H1 (cell line): ENCODE measurements around the gene GSKIP. TPM values are rescaled to one million over a fixed set of nuclear protein-coding genes. Genes with fewer than 3 reads are reported as not detected.

Experiments used
- CTCF ChIA-PET: fragments of 300-600 bp; sonication (Branson Sonifier 250); formaldehyde crosslinking; loops from one replicate; lab custom pipeline; 2021; ENCODE audit not compliant: partially characterized antibody; lab: Charles Lee
- POLR2A ChIA-PET: fragments of 300-600 bp; sonication (Branson Sonifier 250); formaldehyde crosslinking; loops from one replicate; lab custom pipeline; 2021; ENCODE audit warnings: inconsistent platforms; ENCODE audit not compliant: partially characterized antibody; lab: Charles Lee
- DNase-seq, 2 experiments: peaks; one replicate each; pipeline versions ENCODE4 v3.0.0 to v3.0.0-alpha.2; 2010 to 2022; ENCODE audit warnings: low spot score in 2 of 2, low read depth in 1 of 2, mixed read lengths in 1 of 2
- FAIRE-seq: peaks from 2 replicates; lab custom pipeline; 2011; peaks lifted over from hg19 to GRCh38; lab: Jason Lieb, UNC
- H2AFZ ChIP-seq: 2 replicates; pipeline ENCODE4 v1.8.1; 2012; ENCODE audit warnings: low read length, inconsistent platforms
- H2AK5ac ChIP-seq: 2 replicates; pipeline ENCODE4 v1.6.1; 2013; ENCODE audit warnings: low read depth, low read length
- H2BK120ac ChIP-seq: replicated peaks from 2 replicates; pipeline ENCODE3; 2013; ENCODE audit warnings: low read depth, low read length, inconsistent platforms
- H2BK12ac ChIP-seq: 2 replicates; pipeline ENCODE4 v1.6.1; 2013; ENCODE audit warnings: low read depth, low read length
- H2BK15ac ChIP-seq: 2 replicates; pipeline ENCODE4 v1.6.1; 2013; ENCODE audit warnings: low read length
- H2BK20ac ChIP-seq: 2 replicates; pipeline ENCODE4 v1.6.1; 2013; ENCODE audit warnings: low read length
- H2BK5ac ChIP-seq: 2 replicates; pipeline ENCODE4 v1.6.1; 2013; ENCODE audit warnings: low read depth, low read length
- H3K14ac ChIP-seq: 2 replicates; pipeline ENCODE4 v1.6.1; 2013; ENCODE audit warnings: inconsistent platforms; ENCODE audit not compliant: insufficient read length
- H3K18ac ChIP-seq: 2 replicates; pipeline ENCODE4 v1.6.1; 2013; ENCODE audit warnings: low read length; ENCODE audit errors: extremely low read depth
- H3K23ac ChIP-seq: 2 replicates; pipeline ENCODE4 v1.6.1; 2013; ENCODE audit warnings: inconsistent platforms; ENCODE audit not compliant: insufficient read length
- H3K23me2 ChIP-seq: 2 replicates; pipeline ENCODE4 v1.6.1; 2013; ENCODE audit warnings: low read depth, low read length
- H3K27ac ChIP-seq: 2 replicates; pipeline ENCODE4 v1.6.1; 2011; ENCODE audit warnings: low read depth, low read length, inconsistent platforms
- H3K27me3 ChIP-seq, 4 experiments: replicated peaks in 1 of 4; 1 replicate in 1 of 4; 2 replicates in 3 of 4; pipeline versions ENCODE4 v1.6.1 to v1.8.1; 2011 to 2013; ENCODE audit warnings: low read length in 3 of 4, mild to moderate bottlenecking in 3 of 4, inconsistent platforms in 2 of 4, mixed read lengths in 2 of 4, moderate library complexity in 1 of 4; ENCODE audit not compliant: control insufficient read depth in 3 of 4, insufficient read depth in 3 of 4; ENCODE audit errors: extremely low read depth in 1 of 4
- H3K36me3 ChIP-seq, 4 experiments: 2 replicates each; pipeline versions ENCODE4 v1.6.1 to v1.8.1; 2011 to 2013; ENCODE audit warnings: mild to moderate bottlenecking in 4 of 4, low read length in 3 of 4, moderate library complexity in 2 of 4, control low read depth in 1 of 4, inconsistent platforms in 1 of 4; ENCODE audit not compliant: insufficient read depth in 4 of 4, control insufficient read depth in 2 of 4
- H3K4ac ChIP-seq: replicated peaks from 2 replicates; pipeline ENCODE3; 2013; ENCODE audit warnings: low read length, low read depth, mixed read lengths, inconsistent platforms; ENCODE audit not compliant: insufficient read length
- H3K4me1 ChIP-seq, 4 experiments: replicated peaks in 1 of 4; 1 replicate in 1 of 4; 2 replicates in 3 of 4; pipeline versions ENCODE4 v1.6.1 to v1.8.1; 2011 to 2013; ENCODE audit warnings: low read length in 3 of 4, inconsistent platforms in 2 of 4, mixed read lengths in 1 of 4; ENCODE audit not compliant: insufficient read depth in 4 of 4, control insufficient read depth in 3 of 4
- H3K4me2 ChIP-seq, 2 experiments: 2 replicates each; pipeline versions ENCODE4 v1.6.1 to v1.8.1; 2011 to 2013; ENCODE audit warnings: low read depth in 2 of 2, low read length in 2 of 2, control low read depth in 1 of 2, inconsistent platforms in 1 of 2, mild to moderate bottlenecking in 1 of 2; ENCODE audit not compliant: insufficient read depth in 1 of 2
- H3K4me3 ChIP-seq, 4 experiments: fragments of 200-600, 300-600 bp in 1 of 4; sonication (generic), shearing (Covaris generic), sonication (Bioruptor Twin) in 1 of 4; 2 replicates each; pipeline versions ENCODE4 v1.5.1 to v1.8.1; 2011 to 2016; ENCODE audit warnings: low read length in 4 of 4, low read depth in 3 of 4, control low read depth in 2 of 4, inconsistent platforms in 2 of 4, mild to moderate bottlenecking in 2 of 4, mixed read lengths in 1 of 4, moderate library complexity in 1 of 4; ENCODE audit not compliant: insufficient read depth in 2 of 4; ENCODE audit errors: extremely low read depth in 1 of 4
- H3K56ac ChIP-seq: replicated peaks from 2 replicates; pipeline ENCODE3; 2013; ENCODE audit warnings: low read depth, mild to moderate bottlenecking, mixed read lengths, low read length, inconsistent platforms; ENCODE audit not compliant: insufficient read length
- H3K79me1 ChIP-seq: 2 replicates; pipeline ENCODE4 v1.6.1; 2013; ENCODE audit warnings: low read depth, low read length, control low read depth
- H3K79me2 ChIP-seq, 2 experiments: 2 replicates each; pipeline versions ENCODE4 v1.6.1 to v1.8.1; 2012 to 2013; ENCODE audit warnings: low read length in 2 of 2, mild to moderate bottlenecking in 2 of 2, inconsistent platforms in 1 of 2; ENCODE audit not compliant: insufficient read depth in 2 of 2, control insufficient read depth in 1 of 2
- H3K9ac ChIP-seq, 4 experiments: replicated peaks in 1 of 4; 1 replicate in 1 of 4; 2 replicates in 3 of 4; pipeline versions ENCODE4 v1.6.1 to v1.8.1; 2011 to 2013; ENCODE audit warnings: low read depth in 3 of 4, low read length in 3 of 4, control low read depth in 2 of 4, mild to moderate bottlenecking in 2 of 4, moderate library complexity in 2 of 4, inconsistent platforms in 1 of 4; ENCODE audit errors: extremely low read depth in 1 of 4
- H3K9me3 ChIP-seq, 2 experiments: 2 replicates each; pipeline versions ENCODE4 v1.6.1 to v1.8.1; 2012 to 2013; ENCODE audit warnings: mild to moderate bottlenecking in 2 of 2, moderate library complexity in 2 of 2, control low read depth in 1 of 2, inconsistent platforms in 1 of 2, low read depth in 1 of 2, low read length in 1 of 2, mixed read lengths in 1 of 2; ENCODE audit not compliant: insufficient read depth in 2 of 2
- H4K20me1 ChIP-seq, 2 experiments: replicated peaks in 1 of 2; 2 replicates each; pipeline versions ENCODE3 to v1.8.1; 2011 to 2013; ENCODE audit warnings: inconsistent platforms in 2 of 2, low read length in 2 of 2, mild to moderate bottlenecking in 1 of 2; ENCODE audit not compliant: insufficient read depth in 2 of 2, control insufficient read depth in 1 of 2
- H4K5ac ChIP-seq: 2 replicates; pipeline ENCODE4 v1.6.1; 2013; ENCODE audit warnings: low read length, low read depth, mixed read lengths, inconsistent platforms; ENCODE audit not compliant: insufficient read length
- H4K8ac ChIP-seq: 2 replicates; pipeline ENCODE4 v1.8.0; 2013; ENCODE audit warnings: mild to moderate bottlenecking, moderate library complexity, low read length, inconsistent platforms; ENCODE audit not compliant: insufficient read depth; ENCODE audit errors: extremely low read depth
- H4K91ac ChIP-seq: replicated peaks from 2 replicates; pipeline ENCODE3; 2013; ENCODE audit warnings: low read length, mixed read lengths, inconsistent platforms; ENCODE audit not compliant: insufficient read length
- CHD2 ChIP-seq: IDR thresholded peaks from 2 replicates; pipeline ENCODE4 v1.6.1; 2012; ENCODE audit warnings: low read length, improper control_type of control experiment
- EGR1 ChIP-seq: IDR thresholded peaks from 2 replicates; pipeline ENCODE4 v1.6.1; 2011; ENCODE audit warnings: low read depth, low read length, borderline replicate concordance
- EP300 ChIP-seq, 2 experiments: IDR thresholded peaks; 1 replicate in 1 of 2; 2 replicates in 1 of 2; pipeline ENCODE4 v1.6.1; 2011 to 2012; ENCODE audit warnings: low read depth in 2 of 2, low read length in 2 of 2, mild to moderate bottlenecking in 2 of 2, borderline replicate concordance in 1 of 2, inconsistent platforms in 1 of 2, moderate library complexity in 1 of 2
- FOSL1 ChIP-seq: IDR thresholded peaks from 2 replicates; pipeline ENCODE4 v1.6.1; 2011; ENCODE audit warnings: mild to moderate bottlenecking, low read depth, low read length, moderate library complexity; ENCODE audit not compliant: insufficient read depth
- RBBP5 ChIP-seq: IDR thresholded peaks from 2 replicates; pipeline ENCODE4 v1.7.1; 2012; ENCODE audit warnings: low read depth, mild to moderate bottlenecking, inconsistent platforms, low read length, moderate library complexity, borderline replicate concordance
- WGBS, 2 experiments: shearing (Covaris generic) in 1 of 2; methylation state at CpG; one replicate each; pipeline versions ENCODE4 v1.1.6 to v1.1.7; 2013 to 2015; ENCODE audit warnings: low lambda C conversion rate in 2 of 2, mixed read lengths in 2 of 2, inconsistent platforms in 1 of 2, low coverage in 1 of 2, missing lambda C conversion rate in 1 of 2; ENCODE audit not compliant: insufficient replicate concordance in 2 of 2, insufficient coverage in 1 of 2, insufficient read length in 1 of 2; ENCODE audit errors: extremely low coverage in 1 of 2, missing lambda C conversion rate in 1 of 2; 5-methylcytosine and 5-hydroxymethylcytosine counted together
- polyA plus RNA-seq, 7 experiments: library from polyadenylated mRNA; depleted of rRNA in 3 of 7; stranded (reverse) in 5 of 7; unstranded in 2 of 7; fragments of >200 nt in 5 of 7; fragments of 200-250 nt in 2 of 7; gene quantifications; 1 replicate in 5 of 7; 2 replicates in 1 of 7; 4 replicates in 1 of 7; pipeline versions ENCODE4 v1.2.1 to v1.2.3, GENCODE V29; 2011 to 2013; ENCODE audit warnings: missing spikeins in 2 of 7, mixed read lengths in 2 of 7
- total RNA-seq: library from RNA; stranded (reverse); fragmentation: NEBNext Ultra II Directional; extraction: Animal tissue kit (Norgen Biotek cat#: 25700); gene quantifications from 2 replicates; pipeline ENCODE4 v1.2.1, GENCODE V29; 2021
- TF ChIP-seq, protein P1 (sequence below), 3 experiments: IDR thresholded peaks; 1 replicate in 2 of 3; 2 replicates in 1 of 3; pipeline versions ENCODE4 v1.5.1 to v1.6.1; 2011; ENCODE audit warnings: low read length in 3 of 3, mild to moderate bottlenecking in 3 of 3, inconsistent platforms in 2 of 3, low read depth in 1 of 3, moderate library complexity in 1 of 3; ENCODE audit not compliant: insufficient read depth in 1 of 3; ENCODE audit errors: control extremely low read depth in 1 of 3

Gene GSKIP
- total and polyA plus RNA-seq, 2 of the 8 experiments (the other 6 are each of a cell fraction or from before 2014, with no cell fraction given) = 20.3 to 37.1 TPM

DNA sequence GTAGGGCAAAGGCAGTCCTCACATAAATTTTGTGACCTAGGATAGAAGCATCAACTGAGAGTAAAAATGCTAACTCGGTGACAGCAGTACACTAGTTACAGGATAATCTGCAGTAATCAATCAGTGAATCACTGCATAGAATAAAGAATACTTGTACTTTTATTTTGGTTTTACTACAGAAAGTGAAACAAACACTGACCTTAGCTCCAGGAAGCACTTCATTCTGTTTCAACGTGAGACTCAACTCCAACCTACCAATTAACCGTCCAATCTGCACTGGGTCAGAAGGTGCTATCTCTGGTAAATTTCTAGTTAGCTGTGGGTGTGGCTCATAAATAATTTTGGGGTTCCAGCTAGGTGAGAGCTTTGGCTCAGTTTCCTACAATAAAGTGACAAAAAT lies 22.0 kb upstream of the GSKIP start:
- H3K9ac ChIP-seq = no peak overlapping the region
- no peak overlapping the region for H2BK12ac ChIP-seq
- H3K4me1 ChIP-seq = no peaks in the 10 kb centered on the region
- no peak overlapping the region for H3K4me2 ChIP-seq
- H3K23ac ChIP-seq = no peak overlapping the region
- H4K8ac ChIP-seq = no peak overlapping the region
- H2BK120ac ChIP-seq = no peak overlapping the region
- H3K18ac ChIP-seq = no peak overlapping the region
- peaks cover 0 to 10% (median 2%) of the 10 kb centered on the region in 4 experiments; a peak in 4 of 8 replicates for H3K36me3 ChIP-seq
- no peak overlapping the region for H4K91ac ChIP-seq
- H3K4me3 ChIP-seq = no peak overlapping the region
- DNase-seq = no peak
- 94% methylated on average over 3 of the region's 3 CpGs; no CpG with 5 or more reads in 1 of the 2 experiments for WGBS, 2 experiments
- no peak overlapping the region for H2AK5ac ChIP-seq
- no peak overlapping the region for H4K5ac ChIP-seq
- TF ChIP-seq EP300 (IDR thresholded peaks at IDR 0.05; ENCODE audit: borderline replicate concordance in 1 of 2, low read depth in 2 of 2, low read length in 2 of 2) (no peak), CHD2 (no peak), FOSL1 (no peak), RBBP5 (no peak), EGR1 (no peak)
- TF ChIP-seq, protein P1, sequence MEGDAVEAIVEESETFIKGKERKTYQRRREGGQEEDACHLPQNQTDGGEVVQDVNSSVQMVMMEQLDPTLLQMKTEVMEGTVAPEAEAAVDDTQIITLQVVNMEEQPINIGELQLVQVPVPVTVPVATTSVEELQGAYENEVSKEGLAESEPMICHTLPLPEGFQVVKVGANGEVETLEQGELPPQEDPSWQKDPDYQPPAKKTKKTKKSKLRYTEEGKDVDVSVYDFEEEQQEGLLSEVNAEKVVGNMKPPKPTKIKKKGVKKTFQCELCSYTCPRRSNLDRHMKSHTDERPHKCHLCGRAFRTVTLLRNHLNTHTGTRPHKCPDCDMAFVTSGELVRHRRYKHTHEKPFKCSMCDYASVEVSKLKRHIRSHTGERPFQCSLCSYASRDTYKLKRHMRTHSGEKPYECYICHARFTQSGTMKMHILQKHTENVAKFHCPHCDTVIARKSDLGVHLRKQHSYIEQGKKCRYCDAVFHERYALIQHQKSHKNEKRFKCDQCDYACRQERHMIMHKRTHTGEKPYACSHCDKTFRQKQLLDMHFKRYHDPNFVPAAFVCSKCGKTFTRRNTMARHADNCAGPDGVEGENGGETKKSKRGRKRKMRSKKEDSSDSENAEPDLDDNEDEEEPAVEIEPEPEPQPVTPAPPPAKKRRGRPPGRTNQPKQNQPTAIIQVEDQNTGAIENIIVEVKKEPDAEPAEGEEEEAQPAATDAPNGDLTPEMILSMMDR (IDR thresholded peaks at IDR 0.05; ENCODE audit: control extremely low read depth in 1 of 3, insufficient read depth in 1 of 3, low read depth in 1 of 3, low read length in 3 of 3) = no peak
- TF ChIP-seq, all 59 proteins: peak for 0
- no peaks in the 10 kb centered on the region for H4K20me1 ChIP-seq
- no peak overlapping the region for H2BK20ac ChIP-seq
- no peaks in the 10 kb centered on the region for H3K27me3 ChIP-seq
- H2BK15ac ChIP-seq = no peak overlapping the region
- H2BK5ac ChIP-seq = no peak overlapping the region
- no peak overlapping the region for H3K27ac ChIP-seq
- no peaks in the 10 kb centered on the region for H3K79me1 ChIP-seq
- POLR2A ChIA-PET = no interaction called here
- no peaks in the 10 kb centered on the region for H3K23me2 ChIP-seq
- FAIRE-seq = no peak
- H3K9me3 ChIP-seq = no peaks in the 10 kb centered on the region
- H3K56ac ChIP-seq = no peak overlapping the region
- H3K79me2 ChIP-seq = no peaks in the 10 kb centered on the region
- H3K14ac ChIP-seq = no peak overlapping the region
- no peak overlapping the region for H2AFZ ChIP-seq
- H3K4ac ChIP-seq = no peak overlapping the region
- CTCF ChIA-PET = interaction anchor here (0.9 kb wide), 1 partner anchor 10 kb away, joined by 4 read pairs; no protein-coding TSS in a partner anchor
